Esophagus muscularis mucosa (tissue), 3 donors: ENCODE results near the gene FBXO28.

Source experiments
- EP300 ChIP-seq: sonication (generic); formaldehyde crosslinking; IDR thresholded peaks from one replicate; pipeline ENCODE4 v1.6.1; 2017; ENCODE audit warnings: antibody characterized with exemption
- POLR2AphosphoS5 ChIP-seq, 2 donors: sonication (generic); formaldehyde crosslinking; IDR thresholded peaks; one replicate each; pipeline ENCODE4 v1.6.1; 2017; ENCODE audit warnings: antibody characterized with exemption in 2 of 2

- no peak for TF ChIP-seq EP300
- no peak for TF ChIP-seq POLR2AphosphoS5 (IDR thresholded peaks at IDR 0.05)
Measured at GRCh38 chr1:224211206-224211962, 97.5 kb downstream of the FBXO28 start.
